ENCODE measurements around the gene KRT76.

Gene KRT76

DNA sequence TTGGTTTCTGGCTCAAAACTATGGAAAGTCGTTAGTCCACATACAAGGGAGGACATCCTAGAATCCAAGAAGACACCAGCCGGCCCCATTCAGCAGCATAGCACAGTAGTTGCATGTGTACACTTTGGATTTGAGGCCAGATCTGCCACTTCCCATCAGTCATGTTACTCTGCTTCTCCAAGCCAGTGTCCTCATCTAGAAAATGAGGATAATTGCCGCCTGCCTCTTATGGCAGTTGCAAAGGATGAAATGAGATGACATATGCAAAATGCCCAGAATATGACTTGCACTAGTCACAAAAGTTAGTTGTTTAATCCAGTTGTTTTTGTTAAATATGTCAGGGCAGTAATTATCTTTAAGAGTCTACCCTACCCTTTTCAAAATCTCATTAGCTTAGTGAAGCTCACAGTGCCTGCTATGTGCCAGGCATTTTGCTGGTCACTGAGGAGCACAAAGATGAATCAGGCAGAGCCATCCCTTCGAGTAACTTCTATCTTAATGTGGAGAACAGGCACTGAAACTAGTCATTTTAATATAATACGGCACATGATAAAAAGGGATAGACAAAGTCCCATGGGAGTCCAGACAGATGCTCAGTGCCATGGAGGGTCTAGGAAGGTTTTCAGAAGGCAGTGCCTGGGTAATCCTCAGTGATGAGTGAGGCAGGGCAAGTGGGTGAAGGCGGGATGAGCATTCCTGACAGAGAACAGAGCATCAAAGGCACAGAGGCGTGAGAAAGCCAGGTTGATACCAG lies 6.6 kb upstream of the KRT76 start:
- no peak overlapping the region for H3K27ac ChIP-seq
- TF ChIP-seq ZFX (IDR thresholded peaks at IDR 0.05; ENCODE audit: borderline replicate concordance), result no peak
- TF ChIP-seq, protein P1, sequence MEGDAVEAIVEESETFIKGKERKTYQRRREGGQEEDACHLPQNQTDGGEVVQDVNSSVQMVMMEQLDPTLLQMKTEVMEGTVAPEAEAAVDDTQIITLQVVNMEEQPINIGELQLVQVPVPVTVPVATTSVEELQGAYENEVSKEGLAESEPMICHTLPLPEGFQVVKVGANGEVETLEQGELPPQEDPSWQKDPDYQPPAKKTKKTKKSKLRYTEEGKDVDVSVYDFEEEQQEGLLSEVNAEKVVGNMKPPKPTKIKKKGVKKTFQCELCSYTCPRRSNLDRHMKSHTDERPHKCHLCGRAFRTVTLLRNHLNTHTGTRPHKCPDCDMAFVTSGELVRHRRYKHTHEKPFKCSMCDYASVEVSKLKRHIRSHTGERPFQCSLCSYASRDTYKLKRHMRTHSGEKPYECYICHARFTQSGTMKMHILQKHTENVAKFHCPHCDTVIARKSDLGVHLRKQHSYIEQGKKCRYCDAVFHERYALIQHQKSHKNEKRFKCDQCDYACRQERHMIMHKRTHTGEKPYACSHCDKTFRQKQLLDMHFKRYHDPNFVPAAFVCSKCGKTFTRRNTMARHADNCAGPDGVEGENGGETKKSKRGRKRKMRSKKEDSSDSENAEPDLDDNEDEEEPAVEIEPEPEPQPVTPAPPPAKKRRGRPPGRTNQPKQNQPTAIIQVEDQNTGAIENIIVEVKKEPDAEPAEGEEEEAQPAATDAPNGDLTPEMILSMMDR (IDR thresholded peaks at IDR 0.05), result no peak

DNA sequence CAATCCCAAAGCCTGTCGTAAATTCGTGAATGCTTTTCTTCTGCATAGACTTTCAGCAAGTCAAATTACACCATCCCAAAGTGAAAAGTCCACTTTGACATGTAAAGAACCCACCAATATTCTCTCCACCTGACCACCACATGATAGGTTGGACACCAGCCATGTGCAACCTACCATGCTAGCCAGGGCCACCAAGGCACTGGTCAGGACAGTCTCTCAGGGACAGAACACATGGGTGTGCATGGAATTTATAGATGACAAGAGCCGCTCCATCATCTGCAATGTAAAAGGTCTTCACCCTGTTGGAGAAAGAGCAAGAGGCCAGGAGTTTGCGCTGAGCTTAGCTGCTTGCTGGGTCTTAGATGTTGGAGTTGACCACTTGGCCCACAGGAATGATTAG lies 5.4 kb upstream of the KRT76 start:
- TF ChIP-seq ZFX (IDR thresholded peaks at IDR 0.05; ENCODE audit: borderline replicate concordance), result no peak
- TF ChIP-seq, protein P1 (IDR thresholded peaks at IDR 0.05), result no peak
- H3K27ac ChIP-seq, result no peak overlapping the region

DNA sequence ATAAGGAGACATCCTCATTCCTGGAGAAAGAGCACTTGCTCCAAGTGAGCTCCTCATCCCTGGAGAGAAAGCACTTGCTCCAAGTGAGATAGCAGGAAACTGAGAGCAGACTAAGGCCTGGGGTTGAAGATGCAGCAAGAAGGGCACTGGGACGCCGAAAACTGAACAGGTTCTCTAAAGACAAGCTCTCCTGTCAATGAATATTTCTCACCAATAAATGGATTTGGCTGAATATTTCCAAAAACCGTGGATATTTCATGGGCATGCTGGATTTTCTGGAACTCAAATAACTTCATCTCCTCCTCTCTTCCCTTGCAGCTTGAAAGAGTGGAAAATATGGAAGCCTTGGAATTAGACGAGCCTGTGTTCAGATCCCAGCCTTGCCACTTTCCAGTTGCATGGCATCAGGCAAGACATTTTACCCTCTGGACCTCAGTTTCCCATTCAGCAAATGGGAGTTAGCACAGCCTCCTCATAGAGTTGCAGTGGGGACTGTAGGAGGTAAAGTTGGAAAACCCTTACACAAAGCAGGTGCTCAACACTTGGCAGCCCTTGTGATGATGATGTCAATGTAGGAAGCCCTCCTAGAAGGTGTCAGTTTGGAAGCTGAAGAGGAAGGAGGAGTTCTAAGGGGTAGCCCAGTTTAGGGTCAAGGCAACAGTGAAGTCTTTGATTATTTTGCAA lies 4.4 kb upstream of the KRT76 start:
- no peak for TF ChIP-seq ZFX (IDR thresholded peaks at IDR 0.05; ENCODE audit: borderline replicate concordance)
- TF ChIP-seq, protein P1 (IDR thresholded peaks at IDR 0.05), result no peak
- H3K27ac ChIP-seq, result no peak overlapping the region

DNA sequence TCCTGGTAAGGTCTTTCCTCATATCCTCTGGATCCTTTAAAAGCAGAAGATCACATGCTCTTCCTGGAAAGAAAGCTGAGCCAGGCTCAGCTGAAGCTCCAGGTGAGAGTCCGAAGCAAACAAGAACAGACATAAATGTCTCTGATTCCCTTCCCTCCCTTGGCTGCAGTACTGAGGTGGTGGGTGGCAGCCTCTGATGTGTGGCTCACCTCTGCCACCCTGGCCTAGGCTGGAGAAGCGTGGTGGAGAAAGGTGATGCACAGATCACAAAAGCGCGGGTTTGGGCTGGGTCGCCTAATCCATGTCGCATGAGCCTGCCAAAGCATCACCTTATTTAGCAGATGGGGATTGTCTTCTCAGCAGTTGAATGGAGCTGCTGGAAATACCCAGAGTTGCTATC lies 2.8 kb upstream of the KRT76 start:
- no peak overlapping the region for H3K27ac ChIP-seq
- TF ChIP-seq, protein P1 (IDR thresholded peaks at IDR 0.05), result no peak
- no peak for TF ChIP-seq ZFX (IDR thresholded peaks at IDR 0.05; ENCODE audit: borderline replicate concordance)

DNA sequence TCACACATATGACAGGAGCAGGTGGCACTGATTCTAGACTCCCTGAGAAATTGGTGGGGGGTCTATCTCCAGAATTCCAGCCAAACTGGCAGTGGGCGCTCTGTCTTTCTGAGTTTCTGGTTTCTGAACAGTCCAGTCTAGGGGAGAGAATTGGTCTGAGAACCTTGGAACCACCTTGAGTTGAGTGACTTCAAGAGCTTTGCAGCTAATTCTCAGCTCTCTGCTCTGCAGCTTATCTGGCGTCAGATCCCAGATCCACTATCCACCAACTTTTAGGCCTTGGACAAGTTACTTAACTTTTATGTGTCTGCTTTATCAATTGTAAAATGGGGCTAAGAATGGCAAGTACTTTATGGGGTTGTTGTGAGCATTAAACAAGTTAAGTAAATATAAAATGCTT lies 1.7 kb upstream of the KRT76 start:
- no peak overlapping the region for H3K27ac ChIP-seq
- TF ChIP-seq, protein P1 (IDR thresholded peaks at IDR 0.05), result no peak
- no peak for TF ChIP-seq ZFX (IDR thresholded peaks at IDR 0.05; ENCODE audit: borderline replicate concordance)

DNA sequence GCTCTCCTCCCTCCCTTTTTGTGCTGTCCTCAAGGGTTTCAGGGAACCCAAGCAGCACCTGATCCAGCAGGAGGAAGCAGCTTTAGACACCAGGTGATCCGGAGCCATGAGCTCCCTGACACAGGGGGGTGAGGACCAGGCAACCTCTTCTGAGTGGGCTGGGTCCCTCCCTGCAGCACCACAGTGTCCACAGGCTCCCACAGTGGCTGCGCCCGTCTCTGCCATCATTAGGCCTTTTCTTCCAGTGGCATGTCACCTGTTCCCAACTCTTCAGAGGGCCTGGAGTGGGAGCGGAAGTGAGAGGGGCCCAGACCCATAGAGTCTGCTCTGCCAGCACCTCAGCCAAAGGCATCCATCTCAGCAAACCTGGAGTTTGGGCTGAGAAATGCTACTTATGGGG lies 421 bp upstream of the KRT76 start:
- H3K27ac ChIP-seq, result no peak overlapping the region
- TF ChIP-seq, protein P1 (IDR thresholded peaks at IDR 0.05), result no peak
- TF ChIP-seq ZFX (IDR thresholded peaks at IDR 0.05; ENCODE audit: borderline replicate concordance), result no peak

DNA sequence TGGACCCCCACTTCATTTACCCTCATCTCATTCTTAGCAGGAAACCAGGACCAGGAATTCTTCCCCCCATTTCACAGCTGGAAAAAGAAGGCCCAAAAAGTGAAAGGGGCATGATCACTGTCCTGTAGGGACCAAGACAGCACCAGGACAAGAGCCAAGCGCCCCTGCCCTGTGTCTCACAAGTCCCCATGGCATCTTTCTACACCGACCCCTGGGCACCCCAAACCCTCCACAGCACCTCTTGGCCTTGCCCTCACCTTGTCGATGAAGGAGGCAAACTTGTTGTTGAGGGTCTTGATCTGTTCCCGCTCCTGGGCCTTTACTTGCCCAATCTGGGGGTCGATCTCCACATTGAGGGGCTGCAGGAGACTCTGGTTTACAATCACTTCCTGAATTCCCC lies 710 bp downstream of the KRT76 start:
- TF ChIP-seq, protein P1 (IDR thresholded peaks at IDR 0.05), result no peak
- TF ChIP-seq ZFX (IDR thresholded peaks at IDR 0.05; ENCODE audit: borderline replicate concordance), result no peak
- H3K27ac ChIP-seq, result no peak overlapping the region
